ENCODE results near the gene CD300C. TPM values are rescaled to one million over a fixed set of nuclear protein-coding genes. Genes with fewer than 3 reads are reported as not detected.

Gene CD300C
- total RNA-seq, 3 donors from 2014 or later: 0.33 to 2.1 (median 0.59) TPM

- H3K9me3 ChIP-seq: no peaks in the 10 kb centered on the region
- peaks cover 0 to 3% of the 10 kb centered on the region in 2 donors for H3K27me3 ChIP-seq
- H3K4me1 ChIP-seq: no peaks in the 10 kb centered on the region
- no peak for DNase-seq (ENCODE audit: low spot score in 2 of 2)
- TF ChIP-seq POLR2A (IDR thresholded peaks at IDR 0.05) (no peak), POLR2AphosphoS5 (IDR thresholded peaks at IDR 0.05) (no peak), CTCF (IDR thresholded peaks at IDR 0.05) (no peak)
- no peak overlapping the region for H3K4me3 ChIP-seq
- no peak overlapping the region for H3K27ac ChIP-seq
- no peaks in the 10 kb centered on the region for H3K36me3 ChIP-seq
- intact Hi-C loops (cut with DNase I; ENCODE audit: low total_unique reads): no loop called here
These were observed 3.1 kb downstream of the CD300C start for GRCh38 chr17:74542727-74543383.

- no peak for DNase-seq (ENCODE audit: low spot score in 2 of 2)
- Histone ChIP-seq H3K27me3 (peaks cover 0 to 3% of the 10 kb centered on the region in 2 donors), H3K27ac (no peak overlapping the region), H3K9me3 (no peaks in the 10 kb centered on the region), H3K4me3 (no peak overlapping the region), H3K36me3 (no peaks in the 10 kb centered on the region), H3K4me1 (no peaks in the 10 kb centered on the region)
- intact Hi-C loops (cut with DNase I; ENCODE audit: low total_unique reads): no loop called here
- TF ChIP-seq POLR2AphosphoS5 (IDR thresholded peaks at IDR 0.05) (no peak), POLR2A (IDR thresholded peaks at IDR 0.05) (no peak), CTCF (IDR thresholded peaks at IDR 0.05) (no peak)
These were observed 3.7 kb downstream of the CD300C start for GRCh38 chr17:74542166-74542565.

GRCh38 chr17:74541176-74542111 lies 4.5 kb downstream of the CD300C start:
- no peaks in the 10 kb centered on the region for H3K36me3 ChIP-seq
- DNase-seq (ENCODE audit: low spot score in 2 of 2): no peak
- no peak for TF ChIP-seq CTCF (IDR thresholded peaks at IDR 0.05)
- no peak overlapping the region for H3K27ac ChIP-seq
- H3K4me3 ChIP-seq: no peak overlapping the region
- no peaks in the 10 kb centered on the region for H3K9me3 ChIP-seq
- peaks cover 0 to 3% of the 10 kb centered on the region in 2 donors for H3K27me3 ChIP-seq
- intact Hi-C loops (cut with DNase I; ENCODE audit: low total_unique reads): no loop called here
- no peaks in the 10 kb centered on the region for H3K4me1 ChIP-seq

- DNase-seq (ENCODE audit: low spot score in 2 of 2): no peak
- Histone ChIP-seq H3K4me3 (no peak overlapping the region), H3K36me3 (no peaks in the 10 kb centered on the region), H3K9me3 (no peaks in the 10 kb centered on the region), H3K27ac (no peak overlapping the region), H3K4me1 (no peaks in the 10 kb centered on the region), H3K27me3 (peaks cover 0 to 3% of the 10 kb centered on the region in 2 donors)
- TF ChIP-seq CTCF (IDR thresholded peaks at IDR 0.05) (no peak), POLR2AphosphoS5 (IDR thresholded peaks at IDR 0.05) (no peak), POLR2A (IDR thresholded peaks at IDR 0.05) (no peak)
- intact Hi-C loops (cut with DNase I; ENCODE audit: low total_unique reads): no loop called here
These were observed 6.6 kb downstream of the CD300C start for GRCh38 chr17:74539281-74539820.

GRCh38 chr17:74536890-74537289 lies 9.0 kb downstream of the CD300C start:
- intact Hi-C loops (cut with DNase I; ENCODE audit: low total_unique reads): no loop called here
- no peaks in the 10 kb centered on the region for H3K9me3 ChIP-seq
- no peaks in the 10 kb centered on the region for H3K36me3 ChIP-seq
- H3K27ac ChIP-seq: no peak overlapping the region
- H3K4me1 ChIP-seq: no peaks in the 10 kb centered on the region
- no peak for DNase-seq (ENCODE audit: low spot score in 2 of 2)
- peaks cover 0 to 3% of the 10 kb centered on the region in 2 donors for H3K27me3 ChIP-seq
- no peak overlapping the region for H3K4me3 ChIP-seq
- TF ChIP-seq POLR2AphosphoS5 (IDR thresholded peaks at IDR 0.05) (no peak), POLR2A (IDR thresholded peaks at IDR 0.05) (no peak), CTCF (IDR thresholded peaks at IDR 0.05) (no peak)

Measured in breast epithelium (tissue), 4 donors.